AG09319 (cell line): ENCODE results near the gene PDE1A.

Experiments
- DNase-seq: peaks from one replicate; pipeline ENCODE4 v3.0.0-alpha.2; 2010; ENCODE audit warnings: low read depth; ENCODE audit errors: extremely low read depth
- TF ChIP-seq, protein P1 (sequence below): IDR thresholded peaks from 2 replicates; pipeline ENCODE4 v1.5.1; 2011; ENCODE audit warnings: low read depth, mild to moderate bottlenecking, inconsistent platforms, low read length, moderate library complexity

The PDE1A gene

DNA sequence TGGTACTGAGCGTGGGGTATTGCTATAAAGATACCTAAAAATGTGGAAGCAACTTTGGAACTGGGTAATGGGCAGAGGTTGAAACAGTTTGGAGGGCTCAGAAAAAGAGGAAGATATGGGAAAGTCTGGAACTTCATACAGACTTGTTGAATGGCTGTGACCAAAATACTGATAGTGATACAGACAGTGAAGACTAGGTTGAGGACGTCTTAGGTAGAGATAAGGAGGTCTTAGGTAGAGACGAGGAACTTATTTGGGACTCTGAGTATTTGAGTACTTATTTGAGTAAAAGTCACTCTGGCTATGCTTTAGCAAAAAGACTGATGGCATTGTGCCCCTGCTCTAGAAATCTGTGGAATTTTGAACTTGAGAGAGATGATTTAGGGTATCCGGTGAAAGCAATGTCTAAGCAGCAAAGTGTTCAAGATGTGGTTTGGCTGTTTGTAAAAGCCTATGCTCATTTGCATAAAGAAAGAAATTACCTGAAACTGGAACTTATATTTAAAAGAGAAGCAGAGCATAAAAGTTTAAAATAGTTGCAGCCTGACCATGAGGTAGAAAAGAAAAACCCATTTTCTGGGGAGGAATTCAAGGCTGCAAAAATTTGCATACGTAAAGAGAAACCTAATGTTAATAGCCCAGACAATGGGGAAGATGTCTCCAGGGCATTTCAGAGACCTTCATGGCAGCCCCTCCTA lies 219.6 kb downstream of the PDE1A start:
- TF ChIP-seq, protein P1, sequence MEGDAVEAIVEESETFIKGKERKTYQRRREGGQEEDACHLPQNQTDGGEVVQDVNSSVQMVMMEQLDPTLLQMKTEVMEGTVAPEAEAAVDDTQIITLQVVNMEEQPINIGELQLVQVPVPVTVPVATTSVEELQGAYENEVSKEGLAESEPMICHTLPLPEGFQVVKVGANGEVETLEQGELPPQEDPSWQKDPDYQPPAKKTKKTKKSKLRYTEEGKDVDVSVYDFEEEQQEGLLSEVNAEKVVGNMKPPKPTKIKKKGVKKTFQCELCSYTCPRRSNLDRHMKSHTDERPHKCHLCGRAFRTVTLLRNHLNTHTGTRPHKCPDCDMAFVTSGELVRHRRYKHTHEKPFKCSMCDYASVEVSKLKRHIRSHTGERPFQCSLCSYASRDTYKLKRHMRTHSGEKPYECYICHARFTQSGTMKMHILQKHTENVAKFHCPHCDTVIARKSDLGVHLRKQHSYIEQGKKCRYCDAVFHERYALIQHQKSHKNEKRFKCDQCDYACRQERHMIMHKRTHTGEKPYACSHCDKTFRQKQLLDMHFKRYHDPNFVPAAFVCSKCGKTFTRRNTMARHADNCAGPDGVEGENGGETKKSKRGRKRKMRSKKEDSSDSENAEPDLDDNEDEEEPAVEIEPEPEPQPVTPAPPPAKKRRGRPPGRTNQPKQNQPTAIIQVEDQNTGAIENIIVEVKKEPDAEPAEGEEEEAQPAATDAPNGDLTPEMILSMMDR, result no peak
- no peak for DNase-seq

DNA sequence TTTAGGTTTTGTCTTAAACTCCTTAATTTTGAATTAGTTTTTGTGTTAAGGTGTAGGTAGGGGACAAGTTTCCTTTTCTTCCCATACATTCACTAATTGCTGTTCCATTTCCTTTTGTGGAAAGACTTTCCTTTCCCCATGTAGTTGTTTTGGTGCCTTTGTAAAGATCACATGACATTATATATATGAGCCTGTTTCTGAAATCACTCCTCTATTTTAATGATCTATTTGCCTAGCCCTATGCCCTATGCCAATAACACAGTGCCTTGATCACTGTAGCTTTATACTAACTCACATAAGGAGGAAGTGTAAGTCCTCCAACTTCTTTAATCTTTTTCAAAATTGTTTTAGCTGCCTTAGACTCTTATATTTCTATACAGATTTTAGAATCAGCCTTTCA lies 229.3 kb downstream of the PDE1A start:
- TF ChIP-seq, protein P1, result no peak
- DNase-seq, result no peak

DNA sequence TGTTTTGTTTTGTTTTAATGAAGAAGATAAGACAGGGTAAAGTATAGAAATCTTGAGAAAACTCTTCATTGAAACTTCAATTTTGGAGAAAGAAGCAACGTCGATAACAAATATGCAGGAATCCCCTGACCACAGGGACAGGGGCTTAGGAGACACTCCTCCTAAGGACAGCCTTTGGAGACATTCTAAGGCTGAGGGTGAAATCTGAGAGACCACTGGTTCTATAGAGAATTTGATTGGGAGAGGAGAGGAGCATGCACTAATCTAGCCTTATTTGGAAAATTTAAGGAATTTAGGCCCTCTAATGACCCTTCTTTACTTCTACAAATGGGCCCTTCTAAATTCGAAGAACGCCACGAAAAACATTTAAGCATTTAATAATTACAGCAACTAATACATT lies 233.5 kb downstream of the PDE1A start:
- DNase-seq, result no peak
- TF ChIP-seq, protein P1, result no peak

DNA sequence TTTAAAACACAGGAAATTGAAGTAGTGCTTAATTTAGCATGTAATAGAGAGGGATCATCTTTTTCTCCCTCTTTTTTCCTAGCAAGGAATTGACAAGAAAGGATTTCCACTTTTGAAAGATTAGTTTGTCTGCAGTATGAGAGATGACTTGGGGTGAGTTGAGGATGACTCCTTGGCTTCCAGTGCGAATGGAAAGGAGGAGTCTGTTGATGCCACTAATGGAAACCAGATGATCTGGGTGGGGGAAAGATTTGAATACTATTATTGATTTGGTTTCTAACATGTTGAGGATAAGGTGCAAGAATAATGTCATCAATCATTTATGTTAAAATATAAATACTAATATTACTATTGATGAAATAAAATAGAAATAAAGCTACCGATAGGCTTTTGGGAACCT lies 235.8 kb downstream of the PDE1A start:
- TF ChIP-seq, protein P1, result no peak
- no peak for DNase-seq

DNA sequence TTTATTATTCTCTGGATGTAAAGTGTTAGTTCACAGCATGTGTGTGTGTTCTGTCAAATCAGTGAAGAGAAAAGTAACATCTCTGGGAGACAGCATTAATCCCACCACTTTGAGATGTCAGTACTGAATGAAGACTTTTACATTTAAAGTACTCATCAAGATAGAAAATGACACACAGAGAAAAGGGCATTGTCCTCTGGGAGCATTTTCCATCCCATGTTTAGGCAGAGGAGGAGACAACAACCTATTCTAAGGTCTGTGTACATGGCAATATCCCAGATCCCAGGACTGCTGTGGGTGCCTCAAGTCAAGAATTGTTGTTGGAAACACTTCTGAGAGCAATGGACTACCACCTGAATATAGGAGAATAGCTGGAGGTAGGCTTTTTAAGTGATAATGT lies 239.7 kb downstream of the PDE1A start:
- DNase-seq, result no peak
- TF ChIP-seq, protein P1, result no peak

DNA sequence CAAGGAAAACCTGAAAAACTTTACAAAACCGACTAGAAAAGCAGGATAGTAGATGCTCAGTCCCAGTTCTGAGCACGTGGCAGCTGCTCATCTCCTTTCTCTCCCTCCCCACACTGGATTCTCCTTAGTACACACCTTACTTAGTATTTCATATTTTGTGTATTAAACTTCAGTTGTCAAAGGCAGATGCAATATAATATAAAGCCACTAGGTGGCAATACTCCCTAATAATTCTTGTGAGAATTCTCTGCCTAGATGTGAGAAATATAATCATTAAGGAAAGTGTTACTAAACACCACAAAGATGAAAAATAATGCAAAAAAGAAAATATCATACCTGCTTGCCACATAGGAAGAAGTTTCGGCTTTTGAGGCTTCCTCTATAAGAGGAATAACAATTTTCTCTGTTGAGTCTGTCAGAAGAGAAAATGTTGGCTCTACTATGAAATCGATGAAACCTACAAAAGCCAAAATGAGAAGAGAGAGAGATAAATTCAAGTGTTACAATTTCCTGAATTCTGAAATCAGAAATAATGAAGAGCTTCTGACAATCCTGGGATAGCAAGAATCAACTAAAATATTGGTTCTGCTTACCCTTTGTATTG lies 240.6 kb downstream of the PDE1A start:
- DNase-seq, result no peak
- TF ChIP-seq, protein P1, result peak; percentile 52

DNA sequence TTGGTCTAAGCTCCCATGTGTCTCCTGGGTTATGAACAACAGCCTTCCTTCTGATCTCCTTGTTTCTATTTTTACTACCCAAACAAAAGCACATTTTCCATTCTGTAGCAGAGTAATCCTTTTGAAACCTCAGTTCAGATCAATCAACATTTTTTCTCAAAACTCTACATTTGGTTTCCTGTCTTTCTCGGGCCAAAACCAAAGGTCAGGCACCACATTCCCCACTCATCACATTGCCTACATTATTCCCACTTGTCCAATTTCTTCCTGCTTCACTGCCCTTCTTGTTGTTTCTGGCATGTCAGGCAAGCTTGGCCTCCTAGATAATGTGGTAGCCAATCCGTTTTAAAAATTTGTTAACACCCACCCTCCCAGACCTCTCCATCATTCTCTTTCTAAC lies 244.4 kb downstream of the PDE1A start:
- TF ChIP-seq, protein P1, result no peak
- no peak for DNase-seq
